Kidney (tissue), 14 donors: ENCODE measurements around the gene LINGO1. TPM values are rescaled to one million over a fixed set of nuclear protein-coding genes. Genes with fewer than 3 reads are reported as not detected.

ENCODE experiments used
- DNase-seq, 5 donors: peaks; one replicate each; pipeline ENCODE4 v3.0.0-alpha.2; 2013 to 2020
- FAIRE-seq: peaks from 2 replicates; lab custom pipeline; 2012; peaks lifted over from hg19 to GRCh38; lab: Jason Lieb, UNC
- H3K27ac ChIP-seq, 2 donors: one replicate each; pipeline ENCODE4 v1.7.0; 2013; ENCODE audit warnings: low read depth in 2 of 2, low read length in 2 of 2, inconsistent platforms in 1 of 2
- H3K27me3 ChIP-seq: one replicate; pipeline ENCODE4 v1.7.1; 2013; ENCODE audit warnings: low read length, inconsistent platforms; ENCODE audit not compliant: control insufficient read depth, insufficient read depth
- H3K36me3 ChIP-seq, 3 donors: one replicate each; pipeline versions ENCODE4 v1.7.0 to v1.7.1; 2013; ENCODE audit warnings: low read length in 3 of 3, control low read depth in 1 of 3, inconsistent platforms in 1 of 3; ENCODE audit not compliant: insufficient read depth in 3 of 3, control insufficient read depth in 2 of 3
- H3K4me1 ChIP-seq, 3 donors: one replicate each; pipeline versions ENCODE4 v1.7.0 to v1.7.1; 2013; ENCODE audit warnings: low read length in 3 of 3, inconsistent platforms in 1 of 3, low read depth in 1 of 3; ENCODE audit not compliant: control insufficient read depth in 2 of 3, insufficient read depth in 2 of 3
- H3K4me3 ChIP-seq, 3 donors: one replicate each; pipeline versions ENCODE4 v1.7.0 to v1.8.1; 2013; ENCODE audit warnings: low read length in 3 of 3, control low read depth in 1 of 3, inconsistent platforms in 1 of 3
- H3K9ac ChIP-seq, 3 donors: one replicate each; pipeline versions ENCODE4 v1.7.0 to v1.7.1; 2013; ENCODE audit warnings: low read length in 3 of 3, control low read depth in 1 of 3, inconsistent platforms in 1 of 3
- H3K9me3 ChIP-seq, 3 donors: one replicate each; pipeline versions ENCODE4 v1.7.0 to v1.7.1; 2013; ENCODE audit warnings: low read length in 3 of 3, control low read depth in 1 of 3, inconsistent platforms in 1 of 3; ENCODE audit not compliant: control insufficient read depth in 2 of 3, insufficient read depth in 1 of 3
- CTCF ChIP-seq: IDR thresholded peaks from 3 replicates; pipeline ENCODE4 v1.5.1; 2012; ENCODE audit warnings: mild to moderate bottlenecking, moderate library complexity, borderline replicate concordance; ENCODE audit not compliant: insufficient read depth; ENCODE audit errors: extremely low read depth
- intact Hi-C: fragments of 100-400 bp; cut with DNase I; formaldehyde crosslinking; loops from one replicate; pipeline ENCODE4 v1.11.1; 2022
- polyA plus RNA-seq: library from polyadenylated mRNA; stranded (reverse); fragments of 350-450 nt; fragmentation: Illumina TruSeq; extraction: RNeasy Lipid Tissue Mini Kit (QIAGEN cat#74804); gene quantifications from one replicate; pipeline ENCODE4 v1.2.3, GENCODE V29; 2014; ENCODE audit warnings: low read depth, low replicate concordance; ENCODE audit not compliant: insufficient read depth
- total RNA-seq: library from RNA; stranded (reverse); fragmentation: NEBNext Ultra II Directional; extraction: Animal tissue kit (Norgen Biotek cat#: 25700); gene quantifications from one replicate; pipeline ENCODE4 v1.2.1, GENCODE V29; 2021
- donor health status: control.
- donor health status: control.
- donor health status: control.
- donor health status: control.
- donor health status: control.
- donor health status: DM: yes; HTN: yes; CAD: no.
- donor health status: Normal renal cell carcinoma (clear cell type).

LINGO1 gene
- total and polyA plus RNA-seq, 2 donors from 2014 or later, result 3.9 to 6.8 TPM

- peaks cover 0 to 5% (median 0%) of the 10 kb centered on the region in 3 donors for H3K9me3 ChIP-seq
- FAIRE-seq, result no peak
- no peak for TF ChIP-seq CTCF
- H3K4me1 ChIP-seq, result peaks cover 0 to 2% (median 0%) of the 10 kb centered on the region in 3 donors
- H3K36me3 ChIP-seq, result no peaks in the 10 kb centered on the region
- H3K4me3 ChIP-seq, result no peak overlapping the region
- DNase-seq, result no peak
- intact Hi-C loops, result no loop called here
- H3K9ac ChIP-seq, result no peak overlapping the region
- H3K27me3 ChIP-seq, result no peaks in the 10 kb centered on the region
- no peak overlapping the region for H3K27ac ChIP-seq
These were observed 25.6 kb upstream of the LINGO1 start for GRCh38 chr15:77658304-77658703.

GRCh38 chr15:77657634-77658238 lies 25.0 kb upstream of the LINGO1 start:
- Histone ChIP-seq H3K4me1 (peaks cover 0 to 2% (median 0%) of the 10 kb centered on the region in 3 donors), H3K27ac (no peak overlapping the region), H3K27me3 (no peaks in the 10 kb centered on the region), H3K36me3 (no peaks in the 10 kb centered on the region), H3K9me3 (peaks cover 0 to 5% (median 0%) of the 10 kb centered on the region in 3 donors), H3K9ac (no peak overlapping the region), H3K4me3 (no peak overlapping the region)
- TF ChIP-seq CTCF, result no peak
- DNase-seq, result peak in 1 of 5 donors; percentile 46
- intact Hi-C loops, result no loop called here
- FAIRE-seq, result no peak

GRCh38 chr15:77656294-77656693 lies 23.6 kb upstream of the LINGO1 start:
- Histone ChIP-seq H3K9ac (no peak overlapping the region), H3K4me1 (peaks cover 0 to 2% (median 0%) of the 10 kb centered on the region in 3 donors), H3K9me3 (peaks cover 0 to 5% (median 0%) of the 10 kb centered on the region in 3 donors), H3K27ac (no peak overlapping the region), H3K4me3 (no peak overlapping the region), H3K27me3 (no peaks in the 10 kb centered on the region), H3K36me3 (no peaks in the 10 kb centered on the region)
- DNase-seq (no peak), FAIRE-seq (no peak)
- no peak for TF ChIP-seq CTCF
- intact Hi-C loops, result no loop called here
